Mesodermal cell (in vitro differentiated cells): Measurements from ENCODE around the gene MRPS26.
"Not testable (repeated sequence)": the region's sequence is repeated elsewhere in the genome, so short reads cannot be mapped to it uniquely, and the experiment has no call there.

Experiments
- H3K27ac ChIP-seq: 2 replicates; pipeline ENCODE4 v1.7.0; 2013; ENCODE audit warnings: mild to moderate bottlenecking, low read depth, low read length, moderate library complexity; ENCODE audit not compliant: severe bottlenecking
- H3K36me3 ChIP-seq: 2 replicates; pipeline ENCODE4 v1.7.1; 2013; ENCODE audit warnings: mild to moderate bottlenecking, low read length, moderate library complexity; ENCODE audit not compliant: control insufficient read depth, insufficient read depth
- H3K4me1 ChIP-seq: one replicate; pipeline ENCODE4 v1.7.1; 2013; ENCODE audit warnings: mild to moderate bottlenecking, low read length; ENCODE audit not compliant: insufficient read depth, control insufficient read depth, poor library complexity, severe bottlenecking
- H3K4me3 ChIP-seq: 2 replicates; pipeline ENCODE4 v1.7.0; 2013; ENCODE audit warnings: low read length, control low read depth, mild to moderate bottlenecking; ENCODE audit not compliant: insufficient read depth, poor library complexity, severe bottlenecking; ENCODE audit errors: extremely low read depth
- H3K9me3 ChIP-seq: 2 replicates; pipeline ENCODE4 v1.7.1; 2013; ENCODE audit warnings: mild to moderate bottlenecking, low read length, moderate library complexity; ENCODE audit not compliant: control insufficient read depth
- WGBS, 2 experiments: methylation state at CpG; one replicate each; pipeline ENCODE4 v1.1.5; 2013; ENCODE audit warnings: missing lambda C conversion rate in 2 of 2; ENCODE audit not compliant: insufficient coverage in 2 of 2; 5-methylcytosine and 5-hydroxymethylcytosine counted together

Gene MRPS26

GRCh38 chr20:3074812-3075211 is 29.0 kb downstream of the MRPS26 start:
- H3K36me3 ChIP-seq, result no peaks in the 10 kb centered on the region
- no peaks in the 10 kb centered on the region for H3K9me3 ChIP-seq
- no peaks in the 10 kb centered on the region for H3K4me1 ChIP-seq
- no peak overlapping the region for H3K27ac ChIP-seq
- H3K4me3 ChIP-seq, result no peak overlapping the region
- 80 to 85% methylated on average over 6 of the region's 6 CpGs for WGBS, 2 experiments

GRCh38 chr20:3075315-3075714 is 29.5 kb downstream of the MRPS26 start:
- H3K9me3 ChIP-seq, H3K27ac ChIP-seq, H3K4me3 ChIP-seq, H3K4me1 ChIP-seq, H3K36me3 ChIP-seq: not testable (repeated sequence)
- WGBS, 2 experiments, result 90 to 100% methylated on average over 1 to 5 of the region's 6 CpGs

- Histone ChIP-seq H3K4me3 (no peak overlapping the region), H3K27ac (no peak overlapping the region), H3K4me1 (no peaks in the 10 kb centered on the region), H3K9me3 (no peaks in the 10 kb centered on the region), H3K36me3 (no peaks in the 10 kb centered on the region)
- 83 to 90% methylated on average over 2 to 3 of the region's 4 CpGs for WGBS, 2 experiments
Observed at GRCh38 chr20:3077618-3078134, 31.8 kb downstream of the MRPS26 start.

GRCh38 chr20:3080939-3081388 is 35.1 kb downstream of the MRPS26 start:
- H3K4me3 ChIP-seq, result no peak overlapping the region
- 87 to 96% methylated on average over 4 of the region's 6 CpGs for WGBS, 2 experiments
- no peaks in the 10 kb centered on the region for H3K9me3 ChIP-seq
- H3K27ac ChIP-seq, result no peak overlapping the region
- H3K36me3 ChIP-seq, result no peaks in the 10 kb centered on the region
- peaks cover 7% of the 10 kb centered on the region for H3K4me1 ChIP-seq

GRCh38 chr20:3081641-3082040 is 35.8 kb downstream of the MRPS26 start:
- Histone ChIP-seq H3K9me3 (no peaks in the 10 kb centered on the region), H3K36me3 (no peaks in the 10 kb centered on the region), H3K4me1 (peaks cover 7% of the 10 kb centered on the region), H3K27ac (no peak overlapping the region), H3K4me3 (no peak overlapping the region)
- 92 to 98% methylated on average over 11 of the region's 11 CpGs for WGBS, 2 experiments

GRCh38 chr20:3082306-3082951 is 36.6 kb downstream of the MRPS26 start:
- peaks cover 7% of the 10 kb centered on the region for H3K4me1 ChIP-seq
- no peaks in the 10 kb centered on the region for H3K36me3 ChIP-seq
- peak overlapping the region; percentile 16 for H3K4me3 ChIP-seq
- no peaks in the 10 kb centered on the region for H3K9me3 ChIP-seq
- no peak overlapping the region for H3K27ac ChIP-seq
- 8 to 14% methylated on average over 36 to 58 of the region's 71 CpGs for WGBS, 2 experiments

GRCh38 chr20:3082955-3083952 is 37.4 kb downstream of the MRPS26 start:
- no peaks in the 10 kb centered on the region for H3K9me3 ChIP-seq
- no peak overlapping the region for H3K4me3 ChIP-seq
- no peak overlapping the region for H3K27ac ChIP-seq
- H3K36me3 ChIP-seq, result no peaks in the 10 kb centered on the region
- H3K4me1 ChIP-seq, result peaks cover 7% of the 10 kb centered on the region
- 21 to 29% methylated on average over 42 to 63 of the region's 76 CpGs for WGBS, 2 experiments

- 91% methylated on average over 26 to 28 of the region's 28 CpGs for WGBS, 2 experiments
Observed at GRCh38 chr20:3084283-3084985, 38.6 kb downstream of the MRPS26 start, which contains the start of gene AVP. Gene AVP (minus strand): TSS chr20:3084724. CDS start chr20:3084674, 50 bp downstream.

GRCh38 chr20:3084986-3085360 is 39.1 kb downstream of the MRPS26 start:
- Histone ChIP-seq H3K4me3 (no peak overlapping the region), H3K27ac (no peak overlapping the region)
- WGBS, 2 experiments, result 92 to 97% methylated on average over 7 of the region's 7 CpGs

More at GRCh38 chr20:3084283-3084985, 38.6 kb downstream of the MRPS26 start, which contains the start of gene AVP:
- no peak within 1 kb of the TSS for H3K4me3 ChIP-seq
- H3K27ac ChIP-seq, result no peak within 1 kb of the TSS
- H3K4me1 ChIP-seq, result peaks cover 7% of the 10 kb centered on the region
- no peaks in the 10 kb centered on the region for H3K36me3 ChIP-seq
- H3K9me3 ChIP-seq, result no peaks in the 10 kb centered on the region

GRCh38 chr20:3085571-3086072 is 39.8 kb downstream of the MRPS26 start:
- no peak overlapping the region for H3K27ac ChIP-seq
- no peaks in the 10 kb centered on the region for H3K9me3 ChIP-seq
- H3K4me3 ChIP-seq, result no peak overlapping the region
- WGBS, 2 experiments, result 96 to 98% methylated on average over 7 of the region's 8 CpGs
- no peaks in the 10 kb centered on the region for H3K36me3 ChIP-seq
- H3K4me1 ChIP-seq, result peaks cover 7% of the 10 kb centered on the region

More at GRCh38 chr20:3084986-3085360, 39.1 kb downstream of the MRPS26 start:
- H3K4me1 ChIP-seq, result peaks cover 7% of the 10 kb centered on the region
- H3K36me3 ChIP-seq, result no peaks in the 10 kb centered on the region
- H3K9me3 ChIP-seq, result no peaks in the 10 kb centered on the region
